ENCODE measurements around the gene SSMEM1. TPM values are rescaled to one million over a fixed set of nuclear protein-coding genes. Genes with fewer than 3 reads are reported as not detected.

SSMEM1 gene
- total and polyA plus RNA-seq, 2 of the 4 experiments (the other 2 are of a cell fraction) = 0.07 TPM; not detected in 1

DNA sequence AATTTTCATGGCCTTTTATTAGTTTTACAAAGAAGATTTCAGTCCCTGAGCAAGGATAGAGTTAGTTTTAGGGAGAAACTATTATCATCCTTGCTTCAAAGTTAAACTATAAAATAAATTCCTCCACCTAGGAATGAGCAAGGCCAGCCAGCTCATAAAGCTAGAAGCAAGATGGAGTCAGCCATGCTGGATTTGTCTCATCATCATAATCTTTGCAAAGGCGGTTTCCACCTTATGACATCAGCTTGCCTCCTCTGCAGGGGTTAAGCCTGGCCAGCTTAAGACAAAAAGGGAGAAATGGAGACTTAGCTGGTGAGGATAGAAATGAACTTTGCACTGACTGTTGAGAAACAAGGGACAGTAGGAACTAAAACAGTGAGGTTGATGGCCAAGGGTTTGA is 18.7 kb downstream of the SSMEM1 start:
- no peak overlapping the region for H2AK9ac ChIP-seq (replicated peaks; ENCODE audit: low read depth, low read length, poor library complexity)
- no peak overlapping the region for H4K8ac ChIP-seq (ENCODE audit: low read depth in 2 of 2, low read length in 2 of 2)
- intact Hi-C loops (cut with micrococcal nuclease) (no loop called here), dilution Hi-C loops (cut with HindIII; ENCODE audit: low sequenced_read_pairs, unreplicated experiment) (no loop called here), in situ Hi-C loops (cut with MboI; ENCODE audit: low sequenced_read_pairs) (no loop called here)
- H3K36me3 ChIP-seq (ENCODE audit: control insufficient read depth, insufficient read depth, low read length) = no peaks in the 10 kb centered on the region
- no peak overlapping the region for H2BK120ac ChIP-seq (ENCODE audit: low read depth, low read length)
- H3K4me1 ChIP-seq (ENCODE audit: control insufficient read depth, insufficient read depth, low read length) = no peaks in the 10 kb centered on the region; the same call in 1 of the 2 replicates
- no peaks in the 10 kb centered on the region for H4K20me1 ChIP-seq (ENCODE audit: insufficient read depth, low read length)
- no peak overlapping the region for H2BK20ac ChIP-seq (ENCODE audit: low read depth, low read length)
- no peak for TF ChIP-seq CHD1 (IDR thresholded peaks at IDR 0.05; ENCODE audit: low read depth, low read length)
- TF ChIP-seq RFX5 (IDR thresholded peaks at IDR 0.05; ENCODE audit: low read depth, low read length) = no peak
- H3K4me2 ChIP-seq (ENCODE audit: low read depth, low read length) = no peak overlapping the region
- H2AFZ ChIP-seq (replicated peaks; ENCODE audit: low read length, poor library complexity) = no peak overlapping the region
- no peak overlapping the region for H3K4ac ChIP-seq (ENCODE audit: low read depth, low read length)
- H3K14ac ChIP-seq (replicated peaks; ENCODE audit: low read depth, low read length) = no peak overlapping the region
- H3K56ac ChIP-seq (ENCODE audit: extremely low read depth, insufficient read depth, low read length) = no peak overlapping the region
- no peaks in the 10 kb centered on the region; the same call in 1 of the 2 replicates for H3K27me3 ChIP-seq (ENCODE audit: control insufficient read depth, insufficient read depth, low read length)
- no peaks in the 10 kb centered on the region for H3K9me1 ChIP-seq (ENCODE audit: insufficient read depth, low read length)
- DNase-seq (no peak), ATAC-seq (ENCODE audit: low read depth) (no peak)
- H3K4me3 ChIP-seq (ENCODE audit: insufficient read depth, low read depth, low read length) = no peak overlapping the region
- no peak overlapping the region for H3K9ac ChIP-seq (ENCODE audit: low read depth, low read length)
- H3K9me3 ChIP-seq (ENCODE audit: control insufficient read depth, insufficient read depth, low read length) = no peaks in the 10 kb centered on the region
- no TSS peak for BruUV-seq (replicated peaks)
- H4K5ac ChIP-seq (ENCODE audit: low read depth, low read length) = no peak overlapping the region
- H3K23ac ChIP-seq (ENCODE audit: low read depth, low read length) = no peak overlapping the region
- ChIA-PET CTCF (no interaction called here), POLR2A (ENCODE audit: unreplicated experiment) (no interaction called here)
- H2BK15ac ChIP-seq (ENCODE audit: low read depth, low read length) = no peak overlapping the region
- no peaks in the 10 kb centered on the region for H3K79me1 ChIP-seq (ENCODE audit: low read depth in 1 of 2, low read length in 2 of 2)
- H2AK5ac ChIP-seq (ENCODE audit: low read depth, low read length) = no peak overlapping the region
- H3K18ac ChIP-seq (ENCODE audit: low read depth, low read length) = no peak overlapping the region
- WGBS, 2 experiments (ENCODE audit: extremely low coverage in 2 of 2, insufficient read length in 1 of 2) = no CpG with 5 or more reads among the region's 1 CpG
- no peak overlapping the region for H2BK5ac ChIP-seq (ENCODE audit: low read depth, low read length, poor library complexity, severe bottlenecking)
- no peak overlapping the region for H3K27ac ChIP-seq (ENCODE audit: insufficient read depth, low read length)
- no peak overlapping the region for H4K91ac ChIP-seq (ENCODE audit: insufficient read depth, low read depth, low read length)

Measured in IMR-90 (cell line).